HFF-Myc (cell line): Measurements from ENCODE around the gene ZNF197.
"Not testable (repeated sequence)": the region's sequence is repeated elsewhere in the genome, so short reads cannot be mapped to it uniquely, and the experiment has no call there.

ENCODE experiments used
- DNase-seq: peaks from one replicate; pipeline ENCODE4 v3.0.0-alpha.2; 2011; ENCODE audit warnings: low read depth; ENCODE audit errors: extremely low read depth
- H3K4me3 ChIP-seq: replicated peaks from 2 replicates; pipeline ENCODE4 v1.5.1; 2011; ENCODE audit warnings: low read depth, mild to moderate bottlenecking, control low read depth, low read length
- TF ChIP-seq, protein P1 (sequence below): IDR thresholded peaks from 2 replicates; pipeline ENCODE4 v1.5.1; 2012; ENCODE audit warnings: mild to moderate bottlenecking, low read depth, low read length, control low read depth; ENCODE audit errors: missing control alignments

Gene ZNF197

GRCh38 chr3:44665173-44665572 lies 40.3 kb downstream of the ZNF197 start:
- TF ChIP-seq, protein P1, sequence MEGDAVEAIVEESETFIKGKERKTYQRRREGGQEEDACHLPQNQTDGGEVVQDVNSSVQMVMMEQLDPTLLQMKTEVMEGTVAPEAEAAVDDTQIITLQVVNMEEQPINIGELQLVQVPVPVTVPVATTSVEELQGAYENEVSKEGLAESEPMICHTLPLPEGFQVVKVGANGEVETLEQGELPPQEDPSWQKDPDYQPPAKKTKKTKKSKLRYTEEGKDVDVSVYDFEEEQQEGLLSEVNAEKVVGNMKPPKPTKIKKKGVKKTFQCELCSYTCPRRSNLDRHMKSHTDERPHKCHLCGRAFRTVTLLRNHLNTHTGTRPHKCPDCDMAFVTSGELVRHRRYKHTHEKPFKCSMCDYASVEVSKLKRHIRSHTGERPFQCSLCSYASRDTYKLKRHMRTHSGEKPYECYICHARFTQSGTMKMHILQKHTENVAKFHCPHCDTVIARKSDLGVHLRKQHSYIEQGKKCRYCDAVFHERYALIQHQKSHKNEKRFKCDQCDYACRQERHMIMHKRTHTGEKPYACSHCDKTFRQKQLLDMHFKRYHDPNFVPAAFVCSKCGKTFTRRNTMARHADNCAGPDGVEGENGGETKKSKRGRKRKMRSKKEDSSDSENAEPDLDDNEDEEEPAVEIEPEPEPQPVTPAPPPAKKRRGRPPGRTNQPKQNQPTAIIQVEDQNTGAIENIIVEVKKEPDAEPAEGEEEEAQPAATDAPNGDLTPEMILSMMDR: no peak
- no peak overlapping the region for H3K4me3 ChIP-seq
- no peak for DNase-seq

DNA sequence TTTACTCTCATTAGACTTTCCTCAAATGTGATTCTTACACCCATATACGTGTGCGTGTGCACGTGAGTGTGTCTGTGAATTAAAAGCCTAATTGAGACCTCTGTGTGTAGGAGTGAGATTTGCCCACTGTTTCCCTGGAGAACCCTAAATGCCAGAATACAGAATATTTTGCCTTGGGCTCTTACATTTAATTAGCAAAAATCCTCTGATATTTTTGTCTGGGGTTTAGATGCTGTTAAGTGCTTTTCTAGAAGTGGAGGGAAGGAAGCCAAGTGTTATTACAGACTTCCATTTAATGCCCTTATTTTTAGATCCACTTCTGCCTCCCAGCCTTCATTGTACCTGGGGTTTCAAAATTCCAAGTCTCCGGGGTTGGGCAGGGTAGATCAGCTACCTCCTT lies 41.5 kb downstream of the ZNF197 start:
- TF ChIP-seq, protein P1: no peak

GRCh38 chr3:44669760-44670159 lies 44.9 kb downstream of the ZNF197 start:
- DNase-seq: no peak
- TF ChIP-seq, protein P1: no peak
- no peak overlapping the region for H3K4me3 ChIP-seq

More for the DNA sequence above, 41.5 kb downstream of the ZNF197 start:
- DNase-seq: no peak
- no peak overlapping the region for H3K4me3 ChIP-seq

- not testable (repeated sequence) for DNase-seq, H3K4me3 ChIP-seq
These were observed 48.6 kb downstream of the ZNF197 start for GRCh38 chr3:44673466-44673865.

GRCh38 chr3:44674211-44674610 lies 49.4 kb downstream of the ZNF197 start:
- no peak overlapping the region for H3K4me3 ChIP-seq
- no peak for DNase-seq
- TF ChIP-seq, protein P1: no peak

DNA sequence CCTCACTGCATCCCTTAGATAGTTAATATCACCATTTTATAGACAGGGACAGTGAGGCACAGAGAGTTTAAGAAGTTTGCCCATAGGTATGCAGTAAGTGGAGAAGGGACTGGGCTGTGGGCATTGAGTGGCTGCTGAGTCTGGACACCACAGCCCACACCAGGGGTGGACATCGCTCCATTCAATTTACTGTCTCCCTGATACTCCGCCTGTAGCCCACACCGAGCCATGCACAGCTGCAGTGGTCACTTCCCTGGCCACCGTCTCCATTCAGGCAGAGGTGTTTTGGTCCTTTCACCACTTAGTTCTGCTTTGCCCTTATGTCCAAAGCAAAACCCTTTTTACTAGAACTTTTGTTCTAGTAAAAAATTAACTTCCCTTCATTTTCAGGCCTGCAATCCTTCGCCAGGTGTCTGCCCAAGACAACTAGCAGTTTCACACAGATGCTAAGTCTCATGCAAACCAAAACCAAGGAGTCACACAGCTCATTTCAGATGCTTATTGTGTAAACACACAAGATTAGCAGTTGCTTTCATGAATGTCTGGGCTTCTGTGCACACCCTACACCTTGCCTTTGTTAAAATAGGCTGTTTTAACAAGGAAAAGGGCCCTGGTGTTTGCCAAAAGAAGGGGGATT lies 53.8 kb downstream of the ZNF197 start:
- no peak for DNase-seq
- TF ChIP-seq, protein P1: no peak
- no peak overlapping the region for H3K4me3 ChIP-seq

GRCh38 chr3:44680921-44681455 lies 56.2 kb downstream of the ZNF197 start:
- DNase-seq: no peak
- no peak overlapping the region for H3K4me3 ChIP-seq
- TF ChIP-seq, protein P1: no peak
